Occipital lobe (tissue), 2 donors: ENCODE data around the gene RPS3A. TPM values are rescaled to one million over a fixed set of nuclear protein-coding genes. Genes with fewer than 3 reads are reported as not detected.
A peak's percentile ranks its signal among the peaks of the same experiment; 100 is the strongest.
"Not testable (repeated sequence)": the region's sequence is repeated elsewhere in the genome, so short reads cannot be mapped to it uniquely, and the experiment has no call there.

Source experiments
- DNase-seq: peaks from one replicate; lab custom pipeline; 2025; lab: John Stamatoyannopoulos, UW
- total RNA-seq: library from RNA; depleted of rRNA; stranded (reverse); fragments of >200 nt; gene quantifications from one replicate; pipeline ENCODE4 v1.2.3, GENCODE V29; 2014

The RPS3A gene
- total RNA-seq, result 2,521 TPM

- peak; percentile 95 for DNase-seq
These were observed at the start of gene RPS3A for GRCh38 chr4:151099229-151099975. RPS3A (plus strand) TSS chr4:151099628; CDS start chr4:151099653, 25 bp downstream.

- no peak for DNase-seq
These were observed 46.6 kb upstream of the RPS3A start for GRCh38 chr4:151052785-151053184.

- DNase-seq, result no peak
These were observed 43.9 kb upstream of the RPS3A start for GRCh38 chr4:151055539-151055938.

GRCh38 chr4:151063143-151063542 is 36.3 kb upstream of the RPS3A start:
- not testable (repeated sequence) for DNase-seq

- DNase-seq, result no peak
These were observed 32.0 kb upstream of the RPS3A start for GRCh38 chr4:151067316-151067970.

- no peak for DNase-seq
These were observed 25.0 kb upstream of the RPS3A start for GRCh38 chr4:151074416-151074916.

GRCh38 chr4:151077978-151078377 is 21.4 kb upstream of the RPS3A start:
- DNase-seq, result not testable (repeated sequence)

GRCh38 chr4:151087467-151087866 is 12.0 kb upstream of the RPS3A start:
- no peak for DNase-seq

GRCh38 chr4:151091047-151091446 is 8.4 kb upstream of the RPS3A start:
- no peak for DNase-seq

GRCh38 chr4:151092488-151092887 is 6.9 kb upstream of the RPS3A start:
- DNase-seq, result no peak

GRCh38 chr4:151093203-151093602 is 6.2 kb upstream of the RPS3A start:
- no peak for DNase-seq

GRCh38 chr4:151094290-151094751 is 5.1 kb upstream of the RPS3A start:
- no peak for DNase-seq

GRCh38 chr4:151095142-151095541 is 4.3 kb upstream of the RPS3A start:
- no peak for DNase-seq

GRCh38 chr4:151097759-151098158 is 1.7 kb upstream of the RPS3A start:
- DNase-seq, result no peak

- no peak for DNase-seq
These were observed 524 bp upstream of the RPS3A start for GRCh38 chr4:151098979-151099228.

GRCh38 chr4:151099976-151100417 is 569 bp downstream of the RPS3A start:
- DNase-seq, result no peak

- DNase-seq, result no peak
These were observed 1.1 kb downstream of the RPS3A start for GRCh38 chr4:151100531-151100930.

GRCh38 chr4:151103758-151104157 is 4.3 kb downstream of the RPS3A start:
- no peak for DNase-seq

GRCh38 chr4:151104621-151105020 is 5.2 kb downstream of the RPS3A start:
- no peak for DNase-seq

GRCh38 chr4:151105454-151106032 is 6.1 kb downstream of the RPS3A start:
- no peak for DNase-seq

GRCh38 chr4:151107063-151107462 is 7.6 kb downstream of the RPS3A start:
- no peak for DNase-seq

- DNase-seq, result no peak
These were observed 10.8 kb downstream of the RPS3A start for GRCh38 chr4:151110236-151110635.

GRCh38 chr4:151114338-151114737 is 14.9 kb downstream of the RPS3A start:
- no peak for DNase-seq
